Stimulated activated CD4-positive, alpha-beta T cell treated with anti-CD3 and anti-CD28 coated beads, Interleukin-4, amount 100 ng/mL, for 4 hours (primary cell): ENCODE results near the gene MMP25.
A peak's percentile ranks its signal among the peaks of the same experiment; 100 is the strongest.

Source experiments
- DNase-seq, 2 experiments: peaks; one replicate each; pipeline ENCODE4 v3.0.0-alpha.2; 2020

MMP25 gene, protein sequence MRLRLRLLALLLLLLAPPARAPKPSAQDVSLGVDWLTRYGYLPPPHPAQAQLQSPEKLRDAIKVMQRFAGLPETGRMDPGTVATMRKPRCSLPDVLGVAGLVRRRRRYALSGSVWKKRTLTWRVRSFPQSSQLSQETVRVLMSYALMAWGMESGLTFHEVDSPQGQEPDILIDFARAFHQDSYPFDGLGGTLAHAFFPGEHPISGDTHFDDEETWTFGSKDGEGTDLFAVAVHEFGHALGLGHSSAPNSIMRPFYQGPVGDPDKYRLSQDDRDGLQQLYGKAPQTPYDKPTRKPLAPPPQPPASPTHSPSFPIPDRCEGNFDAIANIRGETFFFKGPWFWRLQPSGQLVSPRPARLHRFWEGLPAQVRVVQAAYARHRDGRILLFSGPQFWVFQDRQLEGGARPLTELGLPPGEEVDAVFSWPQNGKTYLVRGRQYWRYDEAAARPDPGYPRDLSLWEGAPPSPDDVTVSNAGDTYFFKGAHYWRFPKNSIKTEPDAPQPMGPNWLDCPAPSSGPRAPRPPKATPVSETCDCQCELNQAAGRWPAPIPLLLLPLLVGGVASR

GRCh38 chr16:3045758-3046640 lies at the start of gene MMP25:
TSS of gene MMP25 (plus strand) at chr16:3046561. CDS start at chr16:3046918, 357 bp downstream.
- no peak for DNase-seq

DNA sequence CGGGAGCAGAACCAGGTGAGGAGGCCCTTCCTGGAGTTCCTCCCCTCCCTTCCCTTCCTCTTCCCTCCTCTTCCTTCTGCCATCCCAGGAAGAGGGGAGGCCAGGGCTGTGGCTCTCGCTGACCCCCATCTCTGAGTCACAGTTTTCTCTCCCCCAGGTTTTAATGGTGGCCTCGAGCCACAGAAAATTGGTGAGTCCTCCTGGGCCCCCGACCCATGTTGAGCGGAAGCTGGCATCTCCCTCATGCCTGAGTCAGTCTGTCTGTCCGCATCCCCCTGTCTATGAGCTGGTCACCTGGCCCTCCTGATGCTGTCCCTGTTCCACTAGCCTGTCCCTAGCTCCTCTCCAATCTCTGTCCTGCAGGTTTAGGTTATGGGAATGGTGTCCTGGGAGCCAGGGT lies 46.4 kb upstream of the MMP25 start:
- no peak for DNase-seq

DNA sequence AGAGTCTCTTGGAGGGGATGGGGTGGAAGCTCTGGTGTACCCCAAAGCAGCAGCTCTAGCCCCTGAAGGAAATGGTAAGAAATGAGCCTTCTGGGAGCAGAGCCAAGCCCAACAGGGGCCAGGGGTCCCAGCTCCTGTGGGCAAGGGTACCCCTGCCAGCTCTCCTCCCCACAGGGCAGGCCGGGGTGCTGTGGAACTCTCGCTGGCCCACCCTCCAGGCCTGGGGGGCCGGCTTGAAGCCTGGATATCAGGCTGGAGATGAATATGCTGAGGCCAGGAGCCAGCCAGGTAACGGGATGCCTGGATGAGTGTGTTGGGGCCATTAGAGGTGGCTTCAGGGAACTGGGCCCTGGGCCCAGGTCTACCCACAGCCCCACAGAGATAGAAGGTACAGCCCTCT lies 45.8 kb upstream of the MMP25 start:
- no peak for DNase-seq

DNA sequence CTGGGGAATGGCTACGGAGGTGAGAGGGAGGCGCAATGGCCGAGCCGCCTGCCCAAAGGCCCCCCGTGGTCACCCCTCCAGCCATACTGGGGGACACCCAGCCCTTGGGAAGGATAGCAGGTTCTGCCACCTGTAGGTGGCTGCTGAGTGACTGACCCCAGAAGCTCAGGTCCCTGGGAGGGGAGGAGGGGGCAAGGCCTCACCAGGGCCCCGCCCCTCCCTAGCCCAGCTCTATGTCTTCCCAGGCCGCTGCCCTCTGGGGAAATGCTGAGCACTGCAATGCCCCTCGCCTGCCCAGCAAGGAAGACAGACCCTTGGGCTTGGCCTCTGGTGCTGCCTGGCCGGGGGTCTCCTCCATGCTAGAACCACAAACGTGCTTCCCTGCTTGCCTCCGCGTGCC lies 45.0 kb upstream of the MMP25 start:
- DNase-seq = no peak

DNA sequence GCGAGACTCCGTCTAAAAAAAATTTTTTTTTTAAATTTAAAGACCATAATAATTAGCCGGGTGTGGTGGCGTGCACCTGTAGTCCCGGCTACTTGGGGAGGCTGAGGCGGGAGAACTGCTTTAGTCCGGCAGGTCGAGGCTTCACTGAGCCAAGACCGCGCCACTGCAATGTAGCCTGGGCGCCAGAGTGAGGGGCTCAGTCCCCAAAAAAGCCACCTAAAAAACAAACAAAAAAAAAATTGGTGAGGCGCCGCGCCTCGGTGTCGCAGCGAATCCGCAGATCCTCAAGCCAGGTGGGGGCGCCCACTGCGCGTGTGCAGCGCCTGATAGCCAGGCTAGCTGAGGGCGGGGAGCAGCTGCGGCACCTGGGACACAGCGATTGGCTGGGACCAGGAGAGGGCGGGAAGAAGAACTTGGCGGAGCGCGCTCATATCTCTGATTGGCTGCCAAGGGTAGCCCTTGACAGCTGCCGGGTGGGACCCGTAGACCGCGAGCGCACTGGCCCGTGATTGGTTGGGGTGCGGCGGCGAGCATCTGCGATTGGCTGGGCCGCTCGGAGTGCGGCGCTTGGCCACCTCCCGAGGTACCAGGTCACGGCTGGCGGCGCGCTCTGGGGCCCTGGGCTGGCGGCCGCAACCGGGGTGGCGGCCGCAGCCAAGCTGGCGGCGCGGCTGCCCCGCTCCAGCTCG lies 42.6 kb upstream of the MMP25 start:
- peak; percentile 91 to 97 for DNase-seq

DNA sequence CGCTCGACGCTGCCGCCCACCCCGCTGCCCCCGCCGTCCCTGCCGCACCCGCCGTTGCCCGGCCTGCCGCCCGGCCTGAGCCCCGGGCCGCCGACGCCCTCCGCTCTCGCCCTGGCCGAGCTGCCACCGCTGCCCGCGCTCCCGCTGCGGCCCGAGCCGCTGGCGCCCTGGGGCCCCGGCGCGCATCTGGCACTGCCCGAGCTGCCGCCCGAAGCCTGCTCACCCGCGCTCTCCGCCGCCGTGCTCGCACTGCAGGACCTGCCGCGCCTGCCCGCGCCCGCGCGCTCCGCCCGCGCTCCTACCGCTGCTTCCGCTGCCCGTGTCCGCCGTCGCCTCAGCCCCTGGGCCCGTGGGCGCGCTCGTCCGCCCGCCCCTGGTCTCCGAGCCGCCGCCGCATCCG lies 42.0 kb upstream of the MMP25 start:
- DNase-seq = no peak

DNA sequence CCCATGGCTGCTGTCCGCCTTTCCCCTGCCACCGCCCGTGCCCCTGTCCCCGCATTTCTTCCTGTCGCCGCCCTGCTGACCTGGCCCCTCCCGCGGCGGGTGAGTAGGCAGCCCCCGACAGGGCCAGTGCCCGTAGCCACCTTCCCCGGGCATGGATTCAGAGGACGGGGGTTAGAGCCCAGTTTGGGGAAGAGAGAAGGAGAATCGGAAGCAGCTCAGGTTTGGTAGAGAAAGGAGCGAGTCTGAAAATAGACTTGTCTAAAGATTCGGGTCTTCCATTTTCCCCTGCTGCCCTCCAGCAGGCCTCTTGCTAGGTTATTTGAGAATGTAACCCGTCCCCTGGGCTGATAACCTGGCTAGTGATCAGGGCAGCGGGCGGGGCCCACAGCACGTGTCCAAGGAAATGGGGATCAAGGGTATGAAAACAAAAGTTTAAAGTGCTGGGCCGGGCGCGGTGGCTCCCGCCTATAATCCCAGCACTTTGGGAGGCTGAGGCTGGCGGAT lies 41.5 kb upstream of the MMP25 start:
- no peak for DNase-seq

- no peak for DNase-seq
Observed at GRCh38 chr16:3007059-3007956, 39.1 kb upstream of the MMP25 start.

- DNase-seq = peak in 1 of 2 experiments; percentile 36
Observed at GRCh38 chr16:3007957-3008689, 38.2 kb upstream of the MMP25 start.

GRCh38 chr16:3008690-3009037 lies 37.7 kb upstream of the MMP25 start:
- no peak for DNase-seq

DNA sequence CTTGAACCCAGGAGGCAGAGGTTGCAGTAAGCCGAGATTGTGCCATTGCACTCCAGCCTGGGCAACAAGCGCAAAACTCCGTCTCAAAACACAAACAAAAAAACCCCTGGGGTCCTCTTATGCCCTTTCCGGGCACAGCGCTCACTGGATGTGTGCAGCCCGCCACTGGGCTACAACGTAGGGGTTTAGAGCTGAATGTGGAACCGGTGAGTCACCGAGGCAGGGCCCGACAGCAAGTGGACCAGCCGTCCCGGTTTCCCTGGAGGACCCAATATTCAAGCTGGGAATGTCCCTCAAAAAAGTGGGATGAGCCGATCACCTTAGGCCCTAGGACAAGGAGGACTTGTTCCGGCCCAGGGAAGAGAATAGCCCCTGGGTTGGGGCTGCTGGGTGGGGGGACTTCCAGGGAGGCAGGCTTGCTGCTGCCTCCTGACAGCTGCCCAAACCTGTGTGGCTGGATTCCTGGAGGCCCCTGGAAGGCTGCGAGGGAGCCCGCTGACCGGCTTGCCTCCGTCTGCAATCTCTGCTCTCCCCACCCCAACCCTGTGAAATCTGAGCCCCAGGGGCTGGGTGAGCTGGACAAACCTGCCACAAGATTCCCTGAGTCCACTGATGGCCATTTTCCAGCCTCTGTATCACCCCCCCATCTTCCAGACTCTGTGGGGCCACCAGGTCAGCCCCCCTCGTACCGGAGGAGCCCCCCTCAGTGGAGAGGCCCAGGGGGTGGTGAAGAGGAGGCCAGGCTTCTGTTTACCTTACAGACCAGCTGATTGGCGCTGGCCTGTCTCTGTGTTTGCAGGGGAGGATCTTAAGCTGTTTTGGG lies 36.6 kb upstream of the MMP25 start:
- no peak for DNase-seq

DNA sequence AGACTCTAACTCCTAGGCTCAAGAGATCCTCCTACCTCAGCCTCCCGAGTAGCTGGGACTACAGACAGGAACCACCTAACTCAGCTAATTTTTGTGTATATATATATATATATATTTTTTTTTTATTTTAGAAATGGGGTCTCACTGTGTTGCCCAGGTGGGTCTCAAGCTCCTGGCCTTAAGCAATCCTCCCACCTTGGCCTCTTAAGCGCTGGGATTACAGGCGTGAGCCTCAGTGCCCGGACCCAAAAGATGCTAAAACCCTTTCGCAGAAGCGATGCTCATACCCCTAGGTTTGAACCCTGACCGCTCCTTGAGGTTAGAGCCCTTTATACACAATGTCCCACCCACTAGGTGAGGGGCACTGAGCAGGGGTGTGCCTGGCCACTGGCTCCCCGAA lies 35.9 kb upstream of the MMP25 start:
- no peak for DNase-seq

- DNase-seq = no peak
Observed at GRCh38 chr16:3012246-3012645, 34.1 kb upstream of the MMP25 start.

DNA sequence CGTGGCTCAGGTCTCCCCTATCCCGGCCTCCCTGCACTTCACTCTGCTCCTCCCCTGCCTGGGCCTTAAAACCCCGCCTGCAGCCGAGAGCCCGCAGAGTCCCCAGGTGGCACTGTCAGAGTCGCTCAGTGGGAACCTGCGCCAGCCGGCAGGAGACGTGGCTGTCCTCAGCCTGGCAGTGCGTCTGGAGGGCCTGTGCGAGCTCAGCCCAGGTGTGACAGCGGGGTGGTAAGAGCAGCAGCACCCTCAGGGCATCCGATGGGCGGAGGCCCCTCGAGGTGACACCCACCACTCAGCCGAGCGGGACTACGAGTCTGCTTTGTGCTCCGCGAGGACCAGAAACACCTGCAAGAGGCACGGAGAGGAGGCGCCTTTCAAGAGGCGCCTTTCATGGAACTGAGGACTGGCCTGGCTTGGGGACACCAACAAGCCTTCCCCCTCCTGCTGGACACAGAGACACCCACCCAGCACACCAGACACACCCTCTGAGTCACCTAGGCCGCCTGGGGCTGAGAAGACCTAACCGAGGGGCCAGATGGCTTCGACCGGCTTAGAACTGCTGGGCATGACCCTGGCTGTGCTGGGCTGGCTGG lies 33.4 kb upstream of the MMP25 start, which contains the start of gene CLDN9:
Gene CLDN9, plus strand, starts transcription at position 96 of the 593 bp plus-strand sequence. Its CDS starts 440 bp downstream, at position 536.
- no peak for DNase-seq

DNA sequence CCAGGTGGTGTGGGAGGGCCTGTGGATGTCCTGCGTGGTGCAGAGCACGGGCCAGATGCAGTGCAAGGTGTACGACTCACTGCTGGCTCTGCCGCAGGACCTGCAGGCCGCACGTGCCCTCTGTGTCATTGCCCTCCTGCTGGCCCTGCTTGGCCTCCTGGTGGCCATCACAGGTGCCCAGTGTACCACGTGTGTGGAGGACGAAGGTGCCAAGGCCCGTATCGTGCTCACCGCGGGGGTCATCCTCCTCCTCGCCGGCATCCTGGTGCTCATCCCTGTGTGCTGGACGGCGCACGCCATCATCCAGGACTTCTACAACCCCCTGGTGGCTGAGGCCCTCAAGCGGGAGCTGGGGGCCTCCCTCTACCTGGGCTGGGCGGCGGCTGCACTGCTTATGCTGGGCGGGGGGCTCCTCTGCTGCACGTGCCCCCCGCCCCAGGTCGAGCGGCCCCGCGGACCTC lies 32.8 kb upstream of the MMP25 start:
- DNase-seq = no peak

- DNase-seq = no peak
Observed at GRCh38 chr16:3013998-3014690, 32.2 kb upstream of the MMP25 start.

- no peak for DNase-seq
Observed at GRCh38 chr16:3014971-3015370, 31.4 kb upstream of the MMP25 start.

DNA sequence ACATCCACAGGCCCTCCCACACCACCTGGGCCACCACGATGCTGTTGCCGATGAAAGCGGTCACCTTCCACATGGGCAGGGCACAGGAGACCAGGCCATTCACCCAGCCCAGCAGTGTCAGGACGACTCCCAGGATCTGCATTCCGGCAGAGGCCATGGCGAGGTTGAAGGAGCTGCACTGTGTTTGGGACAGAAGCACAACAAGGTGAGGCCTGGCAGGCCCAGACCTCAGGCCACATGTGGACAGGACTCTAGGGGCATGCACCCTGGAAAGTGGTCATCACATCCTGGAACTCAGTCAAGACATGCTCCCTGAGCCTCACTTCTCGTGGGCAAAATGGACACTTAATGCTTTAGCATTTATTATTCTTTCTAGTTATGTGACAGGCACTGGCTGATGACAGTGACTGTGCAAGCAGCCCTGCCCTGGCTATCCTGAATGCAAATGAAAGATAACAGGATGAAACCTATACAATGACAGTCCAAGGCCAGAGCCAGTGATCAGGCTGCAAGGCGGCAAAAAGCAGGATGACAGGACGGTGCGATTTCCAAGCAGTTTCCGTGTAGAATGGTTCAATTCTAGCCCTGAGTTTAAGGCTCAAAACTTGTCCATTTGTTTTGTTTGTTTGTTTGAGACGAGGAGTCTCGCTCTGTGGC lies 30.4 kb upstream of the MMP25 start:
- DNase-seq = no peak
